ENCODE results near the gene CFAP97. TPM values are rescaled to one million over a fixed set of nuclear protein-coding genes. Genes with fewer than 3 reads are reported as not detected.

CFAP97 gene
- total RNA-seq, 1 experiment from 2014 or later, result 12.4 TPM

GRCh38 chr4:185248393-185249039 is 44.7 kb upstream of the CFAP97 start:
- Histone ChIP-seq H3K9me2 (replicated peaks; ENCODE audit: low read length) (no peaks in the 10 kb centered on the region), H2AFZ (ENCODE audit: low read length) (no peak overlapping the region), H3K9ac (ENCODE audit: low read length) (no peak overlapping the region), H3K36me3 (ENCODE audit: low read depth, low read length) (no peaks in the 10 kb centered on the region), H4K20me1 (ENCODE audit: low read length) (no peaks in the 10 kb centered on the region), H3K9me3 (ENCODE audit: low read length) (no peaks in the 10 kb centered on the region), H3K27ac (ENCODE audit: low read length) (no peak overlapping the region), H3K4me1 (ENCODE audit: insufficient read depth, low read length) (no peaks in the 10 kb centered on the region), H3K27me3 (ENCODE audit: low read length) (no peaks in the 10 kb centered on the region), H3K4me2 (ENCODE audit: low read length) (no peak overlapping the region), H3F3A (ENCODE audit: low read length, unreplicated experiment) (no peaks in the 10 kb centered on the region), H3K4me3 (ENCODE audit: low read length) (no peak overlapping the region), H3K79me2 (ENCODE audit: low read length) (no peaks in the 10 kb centered on the region)
- ChIA-PET CTCF (no interaction called here), POLR2A (ENCODE audit: unreplicated experiment) (no interaction called here)
- no TSS peak for BruUV-seq (replicated peaks)
- no peak for TF ChIP-seq EZH2phosphoT487 (IDR thresholded peaks at IDR 0.05; ENCODE audit: borderline replicate concordance, low read length)
- no peak for TF ChIP-seq EZH2 (IDR thresholded peaks at IDR 0.05; ENCODE audit: low read length, unreplicated experiment)
- DNase-seq (no peak), ATAC-seq (no peak)
- intact Hi-C loops (cut with micrococcal nuclease), result no loop called here

DNA sequence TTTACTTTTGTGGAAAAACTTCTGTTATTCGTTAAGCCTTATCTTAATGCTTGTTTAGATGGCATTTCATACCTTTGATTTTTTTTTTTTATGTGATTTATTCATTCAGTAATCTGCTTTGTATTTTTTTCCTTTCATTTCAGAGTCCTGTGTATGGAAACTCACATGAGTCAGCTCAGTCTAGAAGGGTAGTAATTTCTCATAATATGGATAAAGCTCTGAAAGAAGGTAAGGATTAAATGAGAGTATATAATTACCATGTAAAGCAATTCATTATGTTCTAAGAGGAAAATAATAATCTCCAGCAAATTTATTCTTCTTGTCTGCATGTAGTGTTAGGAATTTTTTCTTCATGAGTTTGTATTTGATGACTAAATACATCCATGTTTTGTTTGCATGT is 43.4 kb upstream of the CFAP97 start:
- Histone ChIP-seq H3F3A (ENCODE audit: low read length, unreplicated experiment) (no peaks in the 10 kb centered on the region), H3K27ac (ENCODE audit: low read length) (no peak overlapping the region), H3K4me2 (ENCODE audit: low read length) (no peak overlapping the region), H3K36me3 (ENCODE audit: low read depth, low read length) (no peaks in the 10 kb centered on the region), H3K4me3 (ENCODE audit: low read length) (no peak overlapping the region), H3K79me2 (ENCODE audit: low read length) (no peaks in the 10 kb centered on the region), H3K9me3 (ENCODE audit: low read length) (no peaks in the 10 kb centered on the region), H3K9ac (ENCODE audit: low read length) (no peak overlapping the region), H4K20me1 (ENCODE audit: low read length) (no peaks in the 10 kb centered on the region), H3K27me3 (ENCODE audit: low read length) (no peaks in the 10 kb centered on the region), H3K9me2 (replicated peaks; ENCODE audit: low read length) (no peaks in the 10 kb centered on the region), H3K4me1 (ENCODE audit: insufficient read depth, low read length) (no peaks in the 10 kb centered on the region), H2AFZ (ENCODE audit: low read length) (no peak overlapping the region)
- BruUV-seq (replicated peaks), result no TSS peak
- POLR2A ChIA-PET (ENCODE audit: unreplicated experiment), result no interaction called here
- CTCF ChIA-PET, result no interaction called here
- DNase-seq (no peak), ATAC-seq (no peak)
- intact Hi-C loops (cut with micrococcal nuclease), result no loop called here
- TF ChIP-seq CTCF (conservative IDR thresholded peaks at IDR 0.05; ENCODE audit: low read depth, low read length), result no peak
- no peak for TF ChIP-seq EZH2phosphoT487 (IDR thresholded peaks at IDR 0.05; ENCODE audit: borderline replicate concordance, low read length)
- TF ChIP-seq EZH2 (IDR thresholded peaks at IDR 0.05; ENCODE audit: low read length, unreplicated experiment), result no peak

GRCh38 chr4:185246453-185246852 is 42.7 kb upstream of the CFAP97 start:
- Histone ChIP-seq H3K27me3 (ENCODE audit: low read length) (no peaks in the 10 kb centered on the region), H3K9me3 (ENCODE audit: low read length) (no peaks in the 10 kb centered on the region), H3K9me2 (replicated peaks; ENCODE audit: low read length) (no peaks in the 10 kb centered on the region), H3K9ac (ENCODE audit: low read length) (no peak overlapping the region), H3K79me2 (ENCODE audit: low read length) (no peaks in the 10 kb centered on the region), H3K27ac (ENCODE audit: low read length) (no peak overlapping the region), H2AFZ (ENCODE audit: low read length) (no peak overlapping the region), H4K20me1 (ENCODE audit: low read length) (no peaks in the 10 kb centered on the region), H3F3A (ENCODE audit: low read length, unreplicated experiment) (no peaks in the 10 kb centered on the region), H3K4me3 (ENCODE audit: low read length) (no peak overlapping the region), H3K4me1 (ENCODE audit: insufficient read depth, low read length) (no peaks in the 10 kb centered on the region), H3K36me3 (ENCODE audit: low read depth, low read length) (no peaks in the 10 kb centered on the region), H3K4me2 (ENCODE audit: low read length) (no peak overlapping the region)
- POLR2A ChIA-PET (ENCODE audit: unreplicated experiment), result no interaction called here
- intact Hi-C loops (cut with micrococcal nuclease), result no loop called here
- DNase-seq (no peak), ATAC-seq (no peak)
- CTCF ChIA-PET, result no interaction called here
- BruUV-seq (replicated peaks), result no TSS peak
- TF ChIP-seq CTCF (conservative IDR thresholded peaks at IDR 0.05; ENCODE audit: low read depth, low read length) (no peak), EZH2 (IDR thresholded peaks at IDR 0.05; ENCODE audit: low read length, unreplicated experiment) (no peak), EZH2phosphoT487 (IDR thresholded peaks at IDR 0.05; ENCODE audit: borderline replicate concordance, low read length) (no peak)

All from PC-3 (cell line).